Esophagus squamous epithelium (tissue), 4 donors: ENCODE results near the gene RTF2.
"Not testable (repeated sequence)": the region's sequence is repeated elsewhere in the genome, so short reads cannot be mapped to it uniquely, and the experiment has no call there.

Experiments used
- POLR2A ChIP-seq, 4 donors: fragments of 450-650 bp; IDR thresholded peaks; one replicate each; pipeline ENCODE4 v1.6.1; 2017; ENCODE audit warnings: antibody characterized with exemption in 4 of 4, mild to moderate bottlenecking in 4 of 4, moderate library complexity in 3 of 4
- TF ChIP-seq, protein P1 (sequence below), 6 experiments: fragments of 450-650 bp in 4 of 6; fragments of 200-600 bp in 2 of 6; sonication (generic) in 2 of 6; IDR thresholded peaks; one replicate each; pipeline ENCODE4 v1.5.1; 2016 to 2019; ENCODE audit warnings: antibody characterized with exemption in 6 of 6, mild to moderate bottlenecking in 4 of 6, moderate library complexity in 4 of 6

DNA sequence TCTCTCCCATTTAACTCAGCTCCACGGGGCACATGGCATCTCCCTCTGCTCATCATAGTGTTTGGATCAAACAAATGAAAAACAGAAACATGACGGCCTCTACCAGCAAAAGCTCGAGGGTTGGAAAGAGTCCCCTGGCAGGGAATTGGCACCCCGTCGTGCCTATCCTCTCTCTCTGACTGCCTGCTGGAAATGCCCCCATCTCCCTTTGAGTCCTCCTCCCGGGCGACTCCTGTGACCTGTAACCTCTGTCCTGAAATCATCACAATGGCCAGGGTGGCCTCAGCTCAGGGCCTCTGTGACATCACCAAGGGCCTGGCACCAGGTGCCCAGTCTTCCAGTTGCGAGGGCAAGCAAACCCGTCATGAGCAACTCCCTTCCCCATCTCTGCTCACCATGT, 64.5 kb downstream of the RTF2 start, which contains the start of gene FAM209B:
- TF ChIP-seq, protein P1, sequence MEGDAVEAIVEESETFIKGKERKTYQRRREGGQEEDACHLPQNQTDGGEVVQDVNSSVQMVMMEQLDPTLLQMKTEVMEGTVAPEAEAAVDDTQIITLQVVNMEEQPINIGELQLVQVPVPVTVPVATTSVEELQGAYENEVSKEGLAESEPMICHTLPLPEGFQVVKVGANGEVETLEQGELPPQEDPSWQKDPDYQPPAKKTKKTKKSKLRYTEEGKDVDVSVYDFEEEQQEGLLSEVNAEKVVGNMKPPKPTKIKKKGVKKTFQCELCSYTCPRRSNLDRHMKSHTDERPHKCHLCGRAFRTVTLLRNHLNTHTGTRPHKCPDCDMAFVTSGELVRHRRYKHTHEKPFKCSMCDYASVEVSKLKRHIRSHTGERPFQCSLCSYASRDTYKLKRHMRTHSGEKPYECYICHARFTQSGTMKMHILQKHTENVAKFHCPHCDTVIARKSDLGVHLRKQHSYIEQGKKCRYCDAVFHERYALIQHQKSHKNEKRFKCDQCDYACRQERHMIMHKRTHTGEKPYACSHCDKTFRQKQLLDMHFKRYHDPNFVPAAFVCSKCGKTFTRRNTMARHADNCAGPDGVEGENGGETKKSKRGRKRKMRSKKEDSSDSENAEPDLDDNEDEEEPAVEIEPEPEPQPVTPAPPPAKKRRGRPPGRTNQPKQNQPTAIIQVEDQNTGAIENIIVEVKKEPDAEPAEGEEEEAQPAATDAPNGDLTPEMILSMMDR (IDR thresholded peaks at IDR 0.05): not testable (repeated sequence)
- TF ChIP-seq POLR2A (IDR thresholded peaks at IDR 0.05): not testable (repeated sequence)
